MM.1S (cell line): ENCODE measurements around the gene TYR.
"Not testable (repeated sequence)": the region's sequence is repeated elsewhere in the genome, so short reads cannot be mapped to it uniquely, and the experiment has no call there.

ENCODE experiments used
- DNase-seq: peaks from one replicate; pipeline ENCODE4 v3.0.0-alpha.2; 2015
- H2AFZ ChIP-seq: fragments of 300-600 bp; sonication (generic); 2 replicates; pipeline ENCODE4 v1.6.0; 2016; ENCODE audit warnings: antibody characterized with exemption, low read length
- H3F3A ChIP-seq: fragments of 300-600 bp; sonication (generic); 2 replicates; pipeline ENCODE4 v1.6.1; 2016; ENCODE audit warnings: mild to moderate bottlenecking, antibody characterized with exemption, low read length, moderate library complexity, mixed read lengths; ENCODE audit not compliant: insufficient read depth
- H3K27ac ChIP-seq: fragments of 300-600 bp; sonication (generic); 2 replicates; pipeline ENCODE4 v1.5.1; 2016; ENCODE audit warnings: mild to moderate bottlenecking, low read length
- H3K27me3 ChIP-seq: fragments of 300-600 bp; sonication (generic); replicated peaks from 2 replicates; pipeline ENCODE4 v1.6.0; 2016; ENCODE audit warnings: low read length; ENCODE audit not compliant: insufficient read depth
- H3K36me3 ChIP-seq: fragments of 300-600 bp; sonication (generic); replicated peaks from 2 replicates; pipeline ENCODE4 v1.6.1; 2016; ENCODE audit warnings: mild to moderate bottlenecking, low read length, mixed read lengths; ENCODE audit not compliant: insufficient read depth
- H3K4me1 ChIP-seq: fragments of 300-600 bp; sonication (generic); 2 replicates; pipeline ENCODE4 v1.6.1; 2016; ENCODE audit warnings: low read length, mixed read lengths
- H3K4me2 ChIP-seq: fragments of 300-600 bp; sonication (generic); 2 replicates; pipeline ENCODE4 v1.6.0; 2016; ENCODE audit warnings: low read depth, low read length
- H3K4me3 ChIP-seq: fragments of 300-600 bp; sonication (generic); 2 replicates; pipeline ENCODE4 v1.5.1; 2016; ENCODE audit warnings: low read length, mixed read lengths
- H3K79me2 ChIP-seq: fragments of 300-600 bp; sonication (generic); 2 replicates; pipeline ENCODE4 v1.6.1; 2016; ENCODE audit warnings: mixed run types, low read length, mixed read lengths
- H3K9ac ChIP-seq: fragments of 300-600 bp; sonication (generic); 2 replicates; pipeline ENCODE4 v1.6.1; 2016; ENCODE audit warnings: low read length, mixed read lengths
- H3K9me2 ChIP-seq: fragments of 300-600 bp; sonication (generic); replicated peaks from 2 replicates; pipeline ENCODE4 v1.6.1; 2016; ENCODE audit warnings: mild to moderate bottlenecking, low read length, mixed read lengths; ENCODE audit not compliant: insufficient read depth
- H3K9me3 ChIP-seq: fragments of 300-600 bp; sonication (generic); replicated peaks from 2 replicates; pipeline ENCODE4 v1.6.1; 2016; ENCODE audit warnings: mild to moderate bottlenecking, low read length, mixed read lengths; ENCODE audit not compliant: insufficient read depth
- H4K20me1 ChIP-seq: fragments of 300-600 bp; sonication (generic); 2 replicates; pipeline ENCODE4 v1.6.1; 2016; ENCODE audit warnings: mild to moderate bottlenecking, low read length, moderate library complexity, mixed read lengths; ENCODE audit not compliant: insufficient read depth

TYR gene

DNA sequence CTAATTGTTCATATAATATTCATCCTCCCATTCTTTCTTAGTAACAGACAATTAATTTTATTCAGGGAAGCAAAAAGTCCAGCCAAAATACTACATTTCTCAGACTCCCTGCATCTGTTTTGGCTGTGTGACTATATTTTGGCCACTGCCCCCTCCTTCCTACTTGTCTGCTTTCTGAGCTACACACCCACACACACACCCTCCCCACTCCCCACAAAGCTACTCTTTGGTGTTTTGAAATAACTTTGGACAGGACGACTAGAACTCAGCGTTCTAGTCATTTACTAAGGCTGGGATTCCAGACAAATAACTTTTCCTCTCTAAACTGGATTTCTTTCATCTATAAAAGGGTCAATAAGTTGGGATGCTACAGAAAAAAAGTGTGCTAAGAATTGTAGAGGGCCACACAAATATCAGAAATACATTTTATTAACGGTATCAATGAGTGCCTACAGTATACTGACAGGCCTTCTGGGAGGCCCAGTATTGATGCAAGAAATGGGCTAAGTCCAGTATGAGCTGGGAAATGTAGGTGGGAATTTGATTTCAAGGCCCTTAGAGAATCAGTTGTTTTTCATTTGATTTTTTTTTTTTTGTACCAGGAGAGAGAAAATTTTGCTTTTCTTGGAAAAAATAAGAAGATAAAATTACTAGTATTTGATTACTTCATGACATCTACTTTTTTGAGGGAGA lies 165.4 kb downstream of the TYR start:
- not testable (repeated sequence) for H3K4me2 ChIP-seq, H3K27me3 ChIP-seq, H3K27ac ChIP-seq

More for the DNA sequence above, 165.4 kb downstream of the TYR start:
- not testable (repeated sequence) for H3K79me2 ChIP-seq, DNase-seq, H3F3A ChIP-seq, H3K9me3 ChIP-seq, H3K4me3 ChIP-seq, H4K20me1 ChIP-seq, H3K9me2 ChIP-seq, H2AFZ ChIP-seq, H3K36me3 ChIP-seq, H3K9ac ChIP-seq, H3K4me1 ChIP-seq
